Suprapubic skin (tissue), 4 donors: ENCODE results near the gene DKKL1.

ENCODE experiments used
- EP300 ChIP-seq: sonication (generic); formaldehyde crosslinking; IDR thresholded peaks from one replicate; pipeline ENCODE4 v1.6.1; 2017; ENCODE audit warnings: antibody characterized with exemption
- POLR2A ChIP-seq, 2 donors: fragments of 450-650 bp; IDR thresholded peaks; one replicate each; pipeline ENCODE4 v1.6.1; 2017; ENCODE audit warnings: antibody characterized with exemption in 2 of 2, mild to moderate bottlenecking in 2 of 2, moderate library complexity in 2 of 2
- POLR2AphosphoS5 ChIP-seq, 3 donors: sonication (generic); formaldehyde crosslinking; IDR thresholded peaks; one replicate each; pipeline ENCODE4 v1.6.1; 2017; ENCODE audit warnings: antibody characterized with exemption in 3 of 3
- TF ChIP-seq, protein P1 (sequence below), 2 donors: fragments of 200-600 bp in 1 of 2; fragments of 450-650 bp in 1 of 2; sonication (generic) in 1 of 2; IDR thresholded peaks; one replicate each; pipeline ENCODE4 v1.5.1; 2016 to 2019; ENCODE audit warnings: antibody characterized with exemption in 2 of 2, mild to moderate bottlenecking in 1 of 2, moderate library complexity in 1 of 2

DNA sequence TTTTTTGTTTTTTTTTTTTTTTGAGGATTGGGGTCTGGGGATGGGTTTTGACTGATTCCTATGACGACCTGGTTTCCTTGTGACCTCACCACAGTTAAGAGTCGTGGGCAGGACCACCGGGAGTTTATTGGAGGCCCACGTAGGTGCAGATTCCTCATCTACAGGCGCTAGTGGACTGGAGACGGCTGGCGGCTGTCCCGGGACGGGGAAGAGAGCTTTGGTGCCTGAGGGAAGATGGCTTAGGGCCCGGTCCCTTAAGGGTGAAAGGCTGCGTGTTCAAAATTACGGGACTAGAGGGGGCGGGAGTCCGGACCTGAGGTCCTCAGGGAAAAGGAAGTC is 779 bp upstream of the DKKL1 start:
- TF ChIP-seq, protein P1, sequence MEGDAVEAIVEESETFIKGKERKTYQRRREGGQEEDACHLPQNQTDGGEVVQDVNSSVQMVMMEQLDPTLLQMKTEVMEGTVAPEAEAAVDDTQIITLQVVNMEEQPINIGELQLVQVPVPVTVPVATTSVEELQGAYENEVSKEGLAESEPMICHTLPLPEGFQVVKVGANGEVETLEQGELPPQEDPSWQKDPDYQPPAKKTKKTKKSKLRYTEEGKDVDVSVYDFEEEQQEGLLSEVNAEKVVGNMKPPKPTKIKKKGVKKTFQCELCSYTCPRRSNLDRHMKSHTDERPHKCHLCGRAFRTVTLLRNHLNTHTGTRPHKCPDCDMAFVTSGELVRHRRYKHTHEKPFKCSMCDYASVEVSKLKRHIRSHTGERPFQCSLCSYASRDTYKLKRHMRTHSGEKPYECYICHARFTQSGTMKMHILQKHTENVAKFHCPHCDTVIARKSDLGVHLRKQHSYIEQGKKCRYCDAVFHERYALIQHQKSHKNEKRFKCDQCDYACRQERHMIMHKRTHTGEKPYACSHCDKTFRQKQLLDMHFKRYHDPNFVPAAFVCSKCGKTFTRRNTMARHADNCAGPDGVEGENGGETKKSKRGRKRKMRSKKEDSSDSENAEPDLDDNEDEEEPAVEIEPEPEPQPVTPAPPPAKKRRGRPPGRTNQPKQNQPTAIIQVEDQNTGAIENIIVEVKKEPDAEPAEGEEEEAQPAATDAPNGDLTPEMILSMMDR (IDR thresholded peaks at IDR 0.05) = no peak
- TF ChIP-seq POLR2A (IDR thresholded peaks at IDR 0.05) = no peak
- no peak for TF ChIP-seq POLR2AphosphoS5 (IDR thresholded peaks at IDR 0.05)
- TF ChIP-seq EP300 = no peak
